HG03457 (cell line): ENCODE data around the gene SLC8A1.

Experiments
- ATAC-seq: cut with Tn5 transposase; IDR thresholded peaks from one replicate; pipeline ENCODE4 v1.9.1; 2021; ENCODE audit warnings: moderate number of reproducible peaks; ENCODE audit not compliant: unreplicated experiment

SLC8A1 gene

GRCh38 chr2:40451918-40452605 is at the start of gene SLC8A1:
SLC8A1 (minus strand) TSS chr2:40452090.
- no peak for ATAC-seq

GRCh38 chr2:40499437-40499836 is 47.5 kb upstream of the SLC8A1 start:
- no peak for ATAC-seq

- ATAC-seq: no peak
These were observed 45.5 kb upstream of the SLC8A1 start for GRCh38 chr2:40497251-40497859.

- ATAC-seq: no peak
These were observed 37.7 kb upstream of the SLC8A1 start for GRCh38 chr2:40489678-40489960.

- ATAC-seq: no peak
These were observed 37.2 kb upstream of the SLC8A1 start for GRCh38 chr2:40488927-40489677.

GRCh38 chr2:40488101-40488601 is 36.3 kb upstream of the SLC8A1 start:
- no peak for ATAC-seq

- no peak for ATAC-seq
These were observed 35.7 kb upstream of the SLC8A1 start for GRCh38 chr2:40487602-40488001.

- ATAC-seq: no peak
These were observed 34.0 kb upstream of the SLC8A1 start for GRCh38 chr2:40485854-40486253.

GRCh38 chr2:40485318-40485717 is 33.4 kb upstream of the SLC8A1 start:
- ATAC-seq: no peak

- no peak for ATAC-seq
These were observed 31.8 kb upstream of the SLC8A1 start for GRCh38 chr2:40483549-40484243.

- ATAC-seq: no peak
These were observed 28.7 kb upstream of the SLC8A1 start for GRCh38 chr2:40480596-40480995.

- ATAC-seq: no peak
These were observed 28.2 kb upstream of the SLC8A1 start for GRCh38 chr2:40480073-40480472.

GRCh38 chr2:40477361-40477760 is 25.5 kb upstream of the SLC8A1 start:
- ATAC-seq: no peak

GRCh38 chr2:40476436-40476835 is 24.5 kb upstream of the SLC8A1 start:
- no peak for ATAC-seq

- no peak for ATAC-seq
These were observed 22.4 kb upstream of the SLC8A1 start for GRCh38 chr2:40474306-40474705.

GRCh38 chr2:40471866-40472265 is 20.0 kb upstream of the SLC8A1 start:
- ATAC-seq: no peak

GRCh38 chr2:40470822-40471813 is 19.2 kb upstream of the SLC8A1 start:
- no peak for ATAC-seq

- ATAC-seq: no peak
These were observed 15.2 kb upstream of the SLC8A1 start for GRCh38 chr2:40466935-40467572.

GRCh38 chr2:40466332-40466906 is 14.5 kb upstream of the SLC8A1 start:
- no peak for ATAC-seq
